ENCODE results near the gene CD34.

CD34 gene

GRCh38 chr1:207873055-207873890, 37.7 kb downstream of the CD34 start:
- DNase-seq (ENCODE audit: low spot score), result peak; percentile 27

GRCh38 chr1:207872621-207873020, 38.3 kb downstream of the CD34 start:
- DNase-seq (ENCODE audit: low spot score), result no peak

GRCh38 chr1:207871117-207871649, 39.7 kb downstream of the CD34 start:
- DNase-seq (ENCODE audit: low spot score), result no peak

GRCh38 chr1:207870306-207871031, 40.5 kb downstream of the CD34 start:
- no peak for DNase-seq (ENCODE audit: low spot score)

GRCh38 chr1:207869859-207870258, 41.1 kb downstream of the CD34 start:
- DNase-seq (ENCODE audit: low spot score), result no peak

- DNase-seq (ENCODE audit: low spot score), result peak; percentile 78
Measured at GRCh38 chr1:207868774-207869721, 41.9 kb downstream of the CD34 start.

GRCh38 chr1:207868251-207868773, 42.6 kb downstream of the CD34 start:
- DNase-seq (ENCODE audit: low spot score), result peak; percentile 24

GRCh38 chr1:207867136-207868109, 43.5 kb downstream of the CD34 start:
- DNase-seq (ENCODE audit: low spot score), result no peak

- DNase-seq (ENCODE audit: low spot score), result no peak
Measured at GRCh38 chr1:207866471-207867135, 44.3 kb downstream of the CD34 start.

- DNase-seq (ENCODE audit: low spot score), result peak; percentile 20
Measured at GRCh38 chr1:207863893-207864535, 46.9 kb downstream of the CD34 start.

- DNase-seq (ENCODE audit: low spot score), result no peak
Measured at GRCh38 chr1:207862241-207862787, 48.6 kb downstream of the CD34 start.

- no peak for DNase-seq (ENCODE audit: low spot score)
Measured at GRCh38 chr1:207861442-207862177, 49.3 kb downstream of the CD34 start.

GRCh38 chr1:207860531-207860930, 50.4 kb downstream of the CD34 start:
- no peak for DNase-seq (ENCODE audit: low spot score)

GRCh38 chr1:207858806-207859205, 52.1 kb downstream of the CD34 start:
- DNase-seq (ENCODE audit: low spot score), result no peak

GRCh38 chr1:207858281-207858680, 52.6 kb downstream of the CD34 start:
- no peak for DNase-seq (ENCODE audit: low spot score)

GRCh38 chr1:207857447-207857846, 53.5 kb downstream of the CD34 start:
- no peak for DNase-seq (ENCODE audit: low spot score)

- no peak for DNase-seq (ENCODE audit: low spot score)
Measured at GRCh38 chr1:207856276-207857023, 54.5 kb downstream of the CD34 start.

GRCh38 chr1:207854001-207854400, 56.9 kb downstream of the CD34 start:
- DNase-seq (ENCODE audit: low spot score), result no peak

Measured in NAMALWA (cell line).